H1 (cell line): ENCODE data around the gene TRIM29. TPM values are rescaled to one million over a fixed set of nuclear protein-coding genes. Genes with fewer than 3 reads are reported as not detected.

ENCODE experiments used
- CTCF ChIA-PET: fragments of 300-600 bp; sonication (Branson Sonifier 250); formaldehyde crosslinking; loops from one replicate; lab custom pipeline; 2021; ENCODE audit not compliant: partially characterized antibody; lab: Charles Lee
- POLR2A ChIA-PET: fragments of 300-600 bp; sonication (Branson Sonifier 250); formaldehyde crosslinking; loops from one replicate; lab custom pipeline; 2021; ENCODE audit warnings: inconsistent platforms; ENCODE audit not compliant: partially characterized antibody; lab: Charles Lee
- DNase-seq, 2 experiments: peaks; one replicate each; pipeline versions ENCODE4 v3.0.0 to v3.0.0-alpha.2; 2010 to 2022; ENCODE audit warnings: low spot score in 2 of 2, low read depth in 1 of 2, mixed read lengths in 1 of 2
- FAIRE-seq: peaks from 2 replicates; lab custom pipeline; 2011; peaks lifted over from hg19 to GRCh38; lab: Jason Lieb, UNC
- H2AFZ ChIP-seq: 2 replicates; pipeline ENCODE4 v1.8.1; 2012; ENCODE audit warnings: low read length, inconsistent platforms
- H2AK5ac ChIP-seq: 2 replicates; pipeline ENCODE4 v1.6.1; 2013; ENCODE audit warnings: low read depth, low read length
- H2BK120ac ChIP-seq: replicated peaks from 2 replicates; pipeline ENCODE3; 2013; ENCODE audit warnings: low read depth, low read length, inconsistent platforms
- H2BK12ac ChIP-seq: 2 replicates; pipeline ENCODE4 v1.6.1; 2013; ENCODE audit warnings: low read depth, low read length
- H2BK15ac ChIP-seq: 2 replicates; pipeline ENCODE4 v1.6.1; 2013; ENCODE audit warnings: low read length
- H2BK20ac ChIP-seq: 2 replicates; pipeline ENCODE4 v1.6.1; 2013; ENCODE audit warnings: low read length
- H2BK5ac ChIP-seq: 2 replicates; pipeline ENCODE4 v1.6.1; 2013; ENCODE audit warnings: low read depth, low read length
- H3K14ac ChIP-seq: 2 replicates; pipeline ENCODE4 v1.6.1; 2013; ENCODE audit warnings: inconsistent platforms; ENCODE audit not compliant: insufficient read length
- H3K18ac ChIP-seq: 2 replicates; pipeline ENCODE4 v1.6.1; 2013; ENCODE audit warnings: low read length; ENCODE audit errors: extremely low read depth
- H3K23ac ChIP-seq: 2 replicates; pipeline ENCODE4 v1.6.1; 2013; ENCODE audit warnings: inconsistent platforms; ENCODE audit not compliant: insufficient read length
- H3K23me2 ChIP-seq: 2 replicates; pipeline ENCODE4 v1.6.1; 2013; ENCODE audit warnings: low read depth, low read length
- H3K27ac ChIP-seq: 2 replicates; pipeline ENCODE4 v1.6.1; 2011; ENCODE audit warnings: low read depth, low read length, inconsistent platforms
- H3K27me3 ChIP-seq, 4 experiments: replicated peaks in 1 of 4; 1 replicate in 1 of 4; 2 replicates in 3 of 4; pipeline versions ENCODE4 v1.6.1 to v1.8.1; 2011 to 2013; ENCODE audit warnings: low read length in 3 of 4, mild to moderate bottlenecking in 3 of 4, inconsistent platforms in 2 of 4, mixed read lengths in 2 of 4, moderate library complexity in 1 of 4; ENCODE audit not compliant: control insufficient read depth in 3 of 4, insufficient read depth in 3 of 4; ENCODE audit errors: extremely low read depth in 1 of 4
- H3K36me3 ChIP-seq, 4 experiments: 2 replicates each; pipeline versions ENCODE4 v1.6.1 to v1.8.1; 2011 to 2013; ENCODE audit warnings: mild to moderate bottlenecking in 4 of 4, low read length in 3 of 4, moderate library complexity in 2 of 4, control low read depth in 1 of 4, inconsistent platforms in 1 of 4; ENCODE audit not compliant: insufficient read depth in 4 of 4, control insufficient read depth in 2 of 4
- H3K4ac ChIP-seq: replicated peaks from 2 replicates; pipeline ENCODE3; 2013; ENCODE audit warnings: low read length, low read depth, mixed read lengths, inconsistent platforms; ENCODE audit not compliant: insufficient read length
- H3K4me1 ChIP-seq, 4 experiments: replicated peaks in 1 of 4; 1 replicate in 1 of 4; 2 replicates in 3 of 4; pipeline versions ENCODE4 v1.6.1 to v1.8.1; 2011 to 2013; ENCODE audit warnings: low read length in 3 of 4, inconsistent platforms in 2 of 4, mixed read lengths in 1 of 4; ENCODE audit not compliant: insufficient read depth in 4 of 4, control insufficient read depth in 3 of 4
- H3K4me2 ChIP-seq, 2 experiments: 2 replicates each; pipeline versions ENCODE4 v1.6.1 to v1.8.1; 2011 to 2013; ENCODE audit warnings: low read depth in 2 of 2, low read length in 2 of 2, control low read depth in 1 of 2, inconsistent platforms in 1 of 2, mild to moderate bottlenecking in 1 of 2; ENCODE audit not compliant: insufficient read depth in 1 of 2
- H3K4me3 ChIP-seq, 4 experiments: fragments of 200-600, 300-600 bp in 1 of 4; sonication (generic), shearing (Covaris generic), sonication (Bioruptor Twin) in 1 of 4; 2 replicates each; pipeline versions ENCODE4 v1.5.1 to v1.8.1; 2011 to 2016; ENCODE audit warnings: low read length in 4 of 4, low read depth in 3 of 4, control low read depth in 2 of 4, inconsistent platforms in 2 of 4, mild to moderate bottlenecking in 2 of 4, mixed read lengths in 1 of 4, moderate library complexity in 1 of 4; ENCODE audit not compliant: insufficient read depth in 2 of 4; ENCODE audit errors: extremely low read depth in 1 of 4
- H3K56ac ChIP-seq: replicated peaks from 2 replicates; pipeline ENCODE3; 2013; ENCODE audit warnings: low read depth, mild to moderate bottlenecking, mixed read lengths, low read length, inconsistent platforms; ENCODE audit not compliant: insufficient read length
- H3K79me1 ChIP-seq: 2 replicates; pipeline ENCODE4 v1.6.1; 2013; ENCODE audit warnings: low read depth, low read length, control low read depth
- H3K79me2 ChIP-seq, 2 experiments: 2 replicates each; pipeline versions ENCODE4 v1.6.1 to v1.8.1; 2012 to 2013; ENCODE audit warnings: low read length in 2 of 2, mild to moderate bottlenecking in 2 of 2, inconsistent platforms in 1 of 2; ENCODE audit not compliant: insufficient read depth in 2 of 2, control insufficient read depth in 1 of 2
- H3K9ac ChIP-seq, 4 experiments: replicated peaks in 1 of 4; 1 replicate in 1 of 4; 2 replicates in 3 of 4; pipeline versions ENCODE4 v1.6.1 to v1.8.1; 2011 to 2013; ENCODE audit warnings: low read depth in 3 of 4, low read length in 3 of 4, control low read depth in 2 of 4, mild to moderate bottlenecking in 2 of 4, moderate library complexity in 2 of 4, inconsistent platforms in 1 of 4; ENCODE audit errors: extremely low read depth in 1 of 4
- H3K9me3 ChIP-seq, 2 experiments: 2 replicates each; pipeline versions ENCODE4 v1.6.1 to v1.8.1; 2012 to 2013; ENCODE audit warnings: mild to moderate bottlenecking in 2 of 2, moderate library complexity in 2 of 2, control low read depth in 1 of 2, inconsistent platforms in 1 of 2, low read depth in 1 of 2, low read length in 1 of 2, mixed read lengths in 1 of 2; ENCODE audit not compliant: insufficient read depth in 2 of 2
- H4K20me1 ChIP-seq, 2 experiments: replicated peaks in 1 of 2; 2 replicates each; pipeline versions ENCODE3 to v1.8.1; 2011 to 2013; ENCODE audit warnings: inconsistent platforms in 2 of 2, low read length in 2 of 2, mild to moderate bottlenecking in 1 of 2; ENCODE audit not compliant: insufficient read depth in 2 of 2, control insufficient read depth in 1 of 2
- H4K5ac ChIP-seq: 2 replicates; pipeline ENCODE4 v1.6.1; 2013; ENCODE audit warnings: low read length, low read depth, mixed read lengths, inconsistent platforms; ENCODE audit not compliant: insufficient read length
- H4K8ac ChIP-seq: 2 replicates; pipeline ENCODE4 v1.8.0; 2013; ENCODE audit warnings: mild to moderate bottlenecking, moderate library complexity, low read length, inconsistent platforms; ENCODE audit not compliant: insufficient read depth; ENCODE audit errors: extremely low read depth
- H4K91ac ChIP-seq: replicated peaks from 2 replicates; pipeline ENCODE3; 2013; ENCODE audit warnings: low read length, mixed read lengths, inconsistent platforms; ENCODE audit not compliant: insufficient read length
- HDAC6 ChIP-seq: IDR thresholded peaks from one replicate; pipeline ENCODE4 v1.7.1; 2012; ENCODE audit warnings: low read depth, mild to moderate bottlenecking, inconsistent platforms, low read length, moderate library complexity
- WGBS, 2 experiments: shearing (Covaris generic) in 1 of 2; methylation state at CpG; one replicate each; pipeline versions ENCODE4 v1.1.6 to v1.1.7; 2013 to 2015; ENCODE audit warnings: low lambda C conversion rate in 2 of 2, mixed read lengths in 2 of 2, inconsistent platforms in 1 of 2, low coverage in 1 of 2, missing lambda C conversion rate in 1 of 2; ENCODE audit not compliant: insufficient replicate concordance in 2 of 2, insufficient coverage in 1 of 2, insufficient read length in 1 of 2; ENCODE audit errors: extremely low coverage in 1 of 2, missing lambda C conversion rate in 1 of 2; 5-methylcytosine and 5-hydroxymethylcytosine counted together
- polyA plus RNA-seq, 7 experiments: library from polyadenylated mRNA; depleted of rRNA in 3 of 7; stranded (reverse) in 5 of 7; unstranded in 2 of 7; fragments of >200 nt in 5 of 7; fragments of 200-250 nt in 2 of 7; gene quantifications; 1 replicate in 5 of 7; 2 replicates in 1 of 7; 4 replicates in 1 of 7; pipeline versions ENCODE4 v1.2.1 to v1.2.3, GENCODE V29; 2011 to 2013; ENCODE audit warnings: missing spikeins in 2 of 7, mixed read lengths in 2 of 7
- total RNA-seq: library from RNA; stranded (reverse); fragmentation: NEBNext Ultra II Directional; extraction: Animal tissue kit (Norgen Biotek cat#: 25700); gene quantifications from 2 replicates; pipeline ENCODE4 v1.2.1, GENCODE V29; 2021
- TF ChIP-seq, protein P1 (sequence below): IDR thresholded peaks from 2 replicates; pipeline ENCODE4 v1.6.1; 2012; ENCODE audit warnings: inconsistent platforms

TRIM29 gene
- total and polyA plus RNA-seq, 2 of the 8 experiments (the other 6 are each of a cell fraction or from before 2014, with no cell fraction given): 0.17 to 0.43 TPM

DNA sequence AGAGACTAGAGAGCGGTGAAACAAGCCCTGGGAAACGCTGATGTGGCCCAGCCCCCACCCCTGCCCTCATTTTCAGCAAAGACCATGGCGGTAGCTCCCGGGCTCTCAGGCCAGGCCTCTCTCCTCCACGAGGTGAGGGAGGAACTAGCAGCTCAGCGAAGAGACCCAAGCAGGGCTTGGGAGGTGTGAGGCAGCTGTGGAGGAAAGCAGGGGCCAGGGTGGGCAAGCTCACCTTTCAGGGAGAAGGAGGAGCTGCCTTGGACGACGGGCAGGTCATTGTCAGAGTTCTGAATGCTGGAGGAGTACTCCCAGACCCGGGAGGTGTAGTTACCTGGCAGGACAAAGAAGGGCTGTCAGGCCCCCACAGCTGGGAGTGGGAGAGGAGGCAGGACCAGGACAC is 19.9 kb downstream of the TRIM29 start:
- no peak overlapping the region; the same call in 1 of the 2 replicates for H3K18ac ChIP-seq
- peak overlapping the region; percentile 16 for H2AFZ ChIP-seq
- no peak overlapping the region; the same call in 1 of the 2 replicates for H2BK5ac ChIP-seq
- POLR2A ChIA-PET: no interaction called here
- H2BK20ac ChIP-seq: no peak overlapping the region
- DNase-seq: no peak
- no peak overlapping the region for H3K23ac ChIP-seq
- no peak overlapping the region for H2BK120ac ChIP-seq
- no peak overlapping the region for H3K4me2 ChIP-seq
- no peak overlapping the region for H3K14ac ChIP-seq
- no peak overlapping the region for H3K9ac ChIP-seq
- TF ChIP-seq, protein P1, sequence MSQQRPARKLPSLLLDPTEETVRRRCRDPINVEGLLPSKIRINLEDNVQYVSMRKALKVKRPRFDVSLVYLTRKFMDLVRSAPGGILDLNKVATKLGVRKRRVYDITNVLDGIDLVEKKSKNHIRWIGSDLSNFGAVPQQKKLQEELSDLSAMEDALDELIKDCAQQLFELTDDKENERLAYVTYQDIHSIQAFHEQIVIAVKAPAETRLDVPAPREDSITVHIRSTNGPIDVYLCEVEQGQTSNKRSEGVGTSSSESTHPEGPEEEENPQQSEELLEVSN: 0 out of 2 replicates have a peak, but pooled peaks have one; percentile 19
- TF ChIP-seq HDAC6: no peak
- TF ChIP-seq, all 59 proteins: peak for 1
- H3K79me2 ChIP-seq: no peaks in the 10 kb centered on the region
- 65% methylated on average over 9 of the region's 9 CpGs; no CpG with 5 or more reads in 1 of the 2 experiments for WGBS, 2 experiments
- no peak overlapping the region for H3K27ac ChIP-seq
- no peaks in the 10 kb centered on the region for H3K79me1 ChIP-seq
- H3K9me3 ChIP-seq: peaks cover 0 to 7% of the 10 kb centered on the region in 2 experiments; a peak in 1 of 4 replicates
- H2BK15ac ChIP-seq: peak overlapping the region; percentile 72; the same call in 1 of the 2 replicates
- no peaks in the 10 kb centered on the region; a peak in 1 of 7 replicates for H3K27me3 ChIP-seq
- H3K36me3 ChIP-seq: no peaks in the 10 kb centered on the region; a peak in 1 of 8 replicates
- H4K91ac ChIP-seq: no peak overlapping the region
- CTCF ChIA-PET: interaction anchor here (0.7 to 6.6 kb wide), 13 partner anchors 10 to 476 kb away, joined by 3 to 31 read pairs (median 3); no protein-coding TSS in a partner anchor
- no peak overlapping the region for H3K4me3 ChIP-seq
- no peak overlapping the region for H2AK5ac ChIP-seq
- FAIRE-seq: no peak
- peaks cover 0 to 3% (median 2%) of the 10 kb centered on the region in 4 experiments; a peak in 4 of 7 replicates for H3K4me1 ChIP-seq
- H4K20me1 ChIP-seq: peaks cover 0 to 2% of the 10 kb centered on the region in 2 experiments
- H3K4ac ChIP-seq: no peak overlapping the region
- H4K8ac ChIP-seq: no peak overlapping the region
- no peak overlapping the region for H3K56ac ChIP-seq
- H4K5ac ChIP-seq: no peak overlapping the region
- no peaks in the 10 kb centered on the region for H3K23me2 ChIP-seq
- 0 out of 2 replicates have a peak overlapping the region, but pooled peaks have one; percentile 9 for H2BK12ac ChIP-seq
